GM18505 (cell line): Measurements from ENCODE around the gene SLC51A.
"Not testable (repeated sequence)": the region's sequence is repeated elsewhere in the genome, so short reads cannot be mapped to it uniquely, and the experiment has no call there.

Source experiments
- ATAC-seq: cut with Tn5 transposase; IDR thresholded peaks from one replicate; pipeline ENCODE4 v1.9.1; 2021; ENCODE audit not compliant: unreplicated experiment
- POLR2A ChIP-seq: IDR thresholded peaks from 4 replicates; pipeline ENCODE4 v1.6.1; 2011; ENCODE audit warnings: borderline replicate concordance; ENCODE audit not compliant: insufficient read depth, insufficient read length; ENCODE audit errors: extremely low read depth

The SLC51A gene

GRCh38 chr3:196198771-196199753 is 17.3 kb upstream of the SLC51A start:
- no peak for ATAC-seq
- no peak for TF ChIP-seq POLR2A

DNA sequence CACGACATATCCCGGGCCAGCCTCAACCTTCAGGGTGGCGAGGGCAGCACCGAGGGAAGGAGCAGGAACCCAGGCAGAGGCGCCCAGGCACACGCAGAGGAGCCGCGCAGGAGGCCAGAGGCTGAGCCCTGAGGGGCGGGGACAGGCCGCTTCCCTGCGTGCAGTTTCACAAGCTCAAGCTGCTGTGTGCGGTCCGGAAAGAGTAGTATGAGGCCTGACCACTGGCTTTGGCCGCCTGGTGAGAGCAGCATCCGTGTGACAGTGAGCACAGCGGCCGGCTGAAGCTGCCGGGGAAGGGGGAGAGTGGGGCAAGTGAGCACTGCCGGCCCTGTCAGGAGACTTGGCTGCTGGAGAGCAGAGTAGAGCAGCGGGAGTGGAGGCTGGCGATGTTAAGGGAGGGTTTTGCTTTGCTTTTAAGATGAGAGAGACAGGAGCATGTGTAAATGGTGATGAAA is 13.8 kb upstream of the SLC51A start:
- no peak for TF ChIP-seq POLR2A
- ATAC-seq = no peak

DNA sequence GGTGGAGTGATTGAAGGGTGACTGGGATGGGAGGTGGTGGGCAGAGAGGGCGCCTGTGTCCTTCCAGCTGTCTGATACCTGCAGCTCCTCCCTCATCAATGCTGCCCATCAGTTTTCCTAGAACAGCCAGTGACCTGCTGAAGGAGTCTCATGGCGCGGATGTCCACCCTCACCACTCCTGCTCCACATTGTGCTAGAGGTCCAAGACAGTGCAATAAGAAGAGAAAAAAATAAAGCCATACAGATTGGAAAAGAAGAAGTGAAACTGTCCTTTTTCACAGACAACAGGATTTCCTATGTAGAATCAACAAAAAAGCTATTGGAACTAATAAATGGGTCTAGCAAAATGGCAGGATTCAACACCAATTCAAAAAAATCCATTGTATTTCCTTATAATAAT is 12.5 kb upstream of the SLC51A start:
- ATAC-seq = no peak
- no peak for TF ChIP-seq POLR2A

GRCh38 chr3:196205442-196206205 is 10.7 kb upstream of the SLC51A start:
- ATAC-seq = not testable (repeated sequence)

DNA sequence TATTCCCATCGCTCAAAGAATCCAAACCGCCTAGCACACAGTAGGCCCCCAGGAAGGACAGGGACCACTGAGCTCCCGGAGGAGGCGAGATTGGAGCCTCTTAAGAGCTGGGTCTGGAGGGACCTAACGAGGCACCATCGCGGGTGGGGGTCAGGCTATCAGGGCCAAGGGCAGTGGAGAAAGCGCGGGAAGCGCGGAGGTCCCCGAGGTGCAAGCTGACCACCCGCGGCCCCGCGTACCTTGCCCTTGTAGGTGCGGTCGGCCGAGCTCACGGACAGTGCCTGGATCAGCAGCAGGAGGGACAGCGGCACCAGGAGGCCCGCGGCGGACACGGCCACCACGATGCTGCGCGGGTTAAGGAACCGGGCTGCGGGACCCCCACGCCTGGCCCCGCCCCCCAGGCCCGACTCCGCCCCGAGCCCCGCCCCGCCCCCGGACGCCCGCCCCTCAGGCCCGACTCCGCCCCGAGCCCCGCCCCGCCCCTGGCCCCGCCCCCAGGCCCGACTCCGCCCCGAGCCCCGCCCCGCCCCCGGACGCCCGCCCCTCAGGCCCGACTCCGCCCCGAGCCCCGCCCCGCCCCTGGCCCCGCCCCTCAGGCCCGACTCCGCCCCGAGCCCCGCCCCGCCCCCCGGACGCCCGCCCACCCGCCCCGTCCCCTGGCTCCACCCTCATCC is 9.0 kb upstream of the SLC51A start:
- no peak for ATAC-seq

DNA sequence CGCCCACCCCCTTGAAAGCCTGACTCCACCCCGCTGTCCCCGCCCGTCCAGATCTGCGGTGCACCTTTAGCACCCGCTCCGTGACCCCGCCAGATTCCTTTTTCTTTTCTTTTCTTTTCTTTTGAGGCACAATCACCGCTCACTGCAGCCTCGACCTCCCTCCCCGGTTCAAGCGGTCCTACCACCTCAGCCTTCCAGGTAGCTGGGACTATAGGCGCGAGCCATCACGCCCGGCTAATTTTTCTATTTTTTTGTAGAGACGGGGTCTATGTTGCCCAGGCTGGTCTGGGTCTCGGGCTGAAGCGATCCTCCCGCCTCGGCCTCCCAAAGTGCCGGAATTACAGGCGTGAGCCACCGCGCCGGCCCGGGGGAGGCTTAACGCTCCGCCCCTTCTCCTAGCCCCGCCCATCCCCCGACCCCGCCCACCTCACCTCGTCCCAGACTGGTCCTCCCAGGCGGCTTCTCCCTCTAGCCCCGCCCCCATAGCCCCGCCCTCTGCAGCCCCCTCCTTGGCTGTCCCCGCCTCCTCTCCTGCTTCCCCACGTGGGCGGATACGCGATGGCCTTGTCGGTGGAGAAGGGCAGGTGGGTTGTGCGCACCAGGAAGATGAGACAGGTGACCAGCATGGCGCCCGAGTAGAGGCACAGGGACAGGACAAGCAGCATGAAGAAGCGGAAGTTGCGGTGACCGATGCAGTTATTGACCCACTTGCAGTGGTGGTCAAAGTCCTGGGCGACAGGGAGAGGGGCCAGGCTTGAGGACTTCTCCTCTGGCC is 8.3 kb upstream of the SLC51A start:
- no peak for ATAC-seq

More for the DNA sequence above, 9.0 kb upstream of the SLC51A start:
- TF ChIP-seq POLR2A = no peak

GRCh38 chr3:196208942-196209695 is 7.2 kb upstream of the SLC51A start:
- ATAC-seq = no peak
- no peak for TF ChIP-seq POLR2A

More for the DNA sequence above, 8.3 kb upstream of the SLC51A start:
- no peak for TF ChIP-seq POLR2A

- not testable (repeated sequence) for ATAC-seq
Observed at GRCh38 chr3:196209944-196210672, 6.2 kb upstream of the SLC51A start.

GRCh38 chr3:196210673-196211556 is 5.4 kb upstream of the SLC51A start, which contains the start of gene ZDHHC19:
Gene ZDHHC19, minus strand, starts transcription at chr3:196211400. Its CDS starts 85 bp downstream, at chr3:196211315.
- TF ChIP-seq POLR2A = no peak
- ATAC-seq = no peak

DNA sequence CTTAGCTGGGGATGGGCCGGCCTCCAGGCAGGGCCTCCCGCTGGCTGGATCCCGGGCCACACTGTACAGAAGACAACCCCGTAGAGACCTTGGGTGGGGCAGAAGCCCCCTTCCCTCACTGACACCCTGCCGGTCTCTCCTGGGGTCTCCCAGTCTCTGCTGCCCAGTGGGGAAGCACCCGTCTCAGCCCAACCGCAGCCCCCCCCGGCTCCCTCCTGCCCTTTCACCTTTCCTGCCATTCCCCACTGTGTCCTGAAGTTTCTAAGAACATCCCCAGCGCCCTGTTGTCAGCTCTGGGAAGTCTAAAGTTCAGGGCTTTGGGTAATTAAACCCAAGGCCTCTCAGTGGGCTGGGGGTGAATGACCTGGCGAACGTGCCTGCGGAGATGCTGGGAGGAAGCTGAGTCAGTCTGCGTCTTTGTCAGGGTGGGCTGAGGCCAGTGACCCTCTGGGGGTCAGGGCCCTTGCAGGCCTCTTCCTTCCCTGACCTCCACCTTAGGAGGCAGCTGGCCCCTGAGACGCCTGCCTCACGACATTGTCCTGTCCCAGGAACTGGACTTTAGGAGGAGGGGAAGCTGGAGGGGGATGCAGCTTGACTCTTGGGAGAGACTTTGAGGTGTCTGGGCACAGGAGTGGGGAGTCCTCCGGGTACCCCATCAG is 1.4 kb upstream of the SLC51A start:
- no peak for ATAC-seq

More for the DNA sequence above, 1.4 kb upstream of the SLC51A start:
- TF ChIP-seq POLR2A = no peak
